Thyroid gland (tissue), 4 donors: ENCODE results near the gene CHI3L1.

Source experiments
- CTCF ChIP-seq, 6 experiments: fragments of 200-600 bp in 3 of 6; fragments of 450-650 bp in 3 of 6; sonication (generic) in 3 of 6; IDR thresholded peaks; one replicate each; pipeline ENCODE4 v1.5.1; 2016 to 2019; ENCODE audit warnings: antibody characterized with exemption in 6 of 6, mild to moderate bottlenecking in 2 of 6, inconsistent platforms in 1 of 6, moderate library complexity in 1 of 6
- POLR2A ChIP-seq, 2 donors: fragments of 450-650 bp; IDR thresholded peaks; one replicate each; pipeline ENCODE4 v1.6.1; 2017; ENCODE audit warnings: antibody characterized with exemption in 2 of 2, mild to moderate bottlenecking in 2 of 2, moderate library complexity in 1 of 2

- no peak for TF ChIP-seq CTCF (IDR thresholded peaks at IDR 0.05)
- TF ChIP-seq POLR2A (IDR thresholded peaks at IDR 0.05) = no peak
Measured at GRCh38 chr1:203142124-203142523, 44.4 kb downstream of the CHI3L1 start.
